T-helper 1 cell (primary cell): Measurements from ENCODE around the gene ADA.
"Not testable (repeated sequence)": the region's sequence is repeated elsewhere in the genome, so short reads cannot be mapped to it uniquely, and the experiment has no call there.

ENCODE experiments used
- DNase-seq, 5 donors: peaks; one replicate each; pipeline ENCODE4 v3.0.0-alpha.2; 2012 to 2020

Gene ADA

GRCh38 chr20:44597930-44598329 lies 53.6 kb downstream of the ADA start:
- no peak for DNase-seq

GRCh38 chr20:44597516-44597915 lies 54.0 kb downstream of the ADA start:
- DNase-seq, result no peak

- DNase-seq, result no peak
Measured at GRCh38 chr20:44596876-44597275, 54.6 kb downstream of the ADA start.

- no peak for DNase-seq
Measured at GRCh38 chr20:44596010-44596409, 55.5 kb downstream of the ADA start.

GRCh38 chr20:44594730-44595129 lies 56.8 kb downstream of the ADA start:
- no peak for DNase-seq

GRCh38 chr20:44593751-44594150 lies 57.7 kb downstream of the ADA start:
- DNase-seq, result no peak

- no peak for DNase-seq
Measured at GRCh38 chr20:44592366-44592765, 59.1 kb downstream of the ADA start.

GRCh38 chr20:44590980-44591778 lies 60.3 kb downstream of the ADA start:
- DNase-seq, result no peak

- DNase-seq, result no peak
Measured at GRCh38 chr20:44589537-44589936, 62.0 kb downstream of the ADA start.

GRCh38 chr20:44588321-44588720 lies 63.2 kb downstream of the ADA start:
- not testable (repeated sequence) for DNase-seq

GRCh38 chr20:44587035-44587980 lies 64.2 kb downstream of the ADA start:
- no peak for DNase-seq

GRCh38 chr20:44586289-44586911 lies 65.1 kb downstream of the ADA start:
- no peak for DNase-seq

GRCh38 chr20:44585057-44585963 lies 66.2 kb downstream of the ADA start:
- no peak for DNase-seq

- no peak for DNase-seq
Measured at GRCh38 chr20:44584162-44584561, 67.3 kb downstream of the ADA start.

- no peak for DNase-seq
Measured at GRCh38 chr20:44583157-44583556, 68.3 kb downstream of the ADA start.

GRCh38 chr20:44582311-44583025 lies 69.0 kb downstream of the ADA start, which contains the start of gene PKIG:
Gene PKIG, plus strand, starts transcription at chr20:44582579. Its CDS starts 31,978 bp downstream, at chr20:44614557.
- DNase-seq, result no peak

- DNase-seq, result no peak
Measured at GRCh38 chr20:44581515-44581914, 70.0 kb downstream of the ADA start.

- DNase-seq, result no peak
Measured at GRCh38 chr20:44580581-44581268, 70.8 kb downstream of the ADA start.

GRCh38 chr20:44579313-44580081 lies 72.0 kb downstream of the ADA start:
- no peak for DNase-seq

GRCh38 chr20:44576297-44576696 lies 75.2 kb downstream of the ADA start:
- no peak for DNase-seq
